H1 (cell line): ENCODE measurements around the gene CPEB3. TPM values are rescaled to one million over a fixed set of nuclear protein-coding genes. Genes with fewer than 3 reads are reported as not detected.
A peak's percentile ranks its signal among the peaks of the same experiment; 100 is the strongest.

Experiments used
- CTCF ChIA-PET: fragments of 300-600 bp; sonication (Branson Sonifier 250); formaldehyde crosslinking; loops from one replicate; lab custom pipeline; 2021; ENCODE audit not compliant: partially characterized antibody; lab: Charles Lee
- POLR2A ChIA-PET: fragments of 300-600 bp; sonication (Branson Sonifier 250); formaldehyde crosslinking; loops from one replicate; lab custom pipeline; 2021; ENCODE audit warnings: inconsistent platforms; ENCODE audit not compliant: partially characterized antibody; lab: Charles Lee
- DNase-seq, 2 experiments: peaks; one replicate each; pipeline versions ENCODE4 v3.0.0 to v3.0.0-alpha.2; 2010 to 2022; ENCODE audit warnings: low spot score in 2 of 2, low read depth in 1 of 2, mixed read lengths in 1 of 2
- FAIRE-seq: peaks from 2 replicates; lab custom pipeline; 2011; peaks lifted over from hg19 to GRCh38; lab: Jason Lieb, UNC
- H2AFZ ChIP-seq: 2 replicates; pipeline ENCODE4 v1.8.1; 2012; ENCODE audit warnings: low read length, inconsistent platforms
- H2AK5ac ChIP-seq: 2 replicates; pipeline ENCODE4 v1.6.1; 2013; ENCODE audit warnings: low read depth, low read length
- H2BK120ac ChIP-seq: replicated peaks from 2 replicates; pipeline ENCODE3; 2013; ENCODE audit warnings: low read depth, low read length, inconsistent platforms
- H2BK12ac ChIP-seq: 2 replicates; pipeline ENCODE4 v1.6.1; 2013; ENCODE audit warnings: low read depth, low read length
- H2BK15ac ChIP-seq: 2 replicates; pipeline ENCODE4 v1.6.1; 2013; ENCODE audit warnings: low read length
- H2BK20ac ChIP-seq: 2 replicates; pipeline ENCODE4 v1.6.1; 2013; ENCODE audit warnings: low read length
- H2BK5ac ChIP-seq: 2 replicates; pipeline ENCODE4 v1.6.1; 2013; ENCODE audit warnings: low read depth, low read length
- H3K14ac ChIP-seq: 2 replicates; pipeline ENCODE4 v1.6.1; 2013; ENCODE audit warnings: inconsistent platforms; ENCODE audit not compliant: insufficient read length
- H3K18ac ChIP-seq: 2 replicates; pipeline ENCODE4 v1.6.1; 2013; ENCODE audit warnings: low read length; ENCODE audit errors: extremely low read depth
- H3K23ac ChIP-seq: 2 replicates; pipeline ENCODE4 v1.6.1; 2013; ENCODE audit warnings: inconsistent platforms; ENCODE audit not compliant: insufficient read length
- H3K23me2 ChIP-seq: 2 replicates; pipeline ENCODE4 v1.6.1; 2013; ENCODE audit warnings: low read depth, low read length
- H3K27ac ChIP-seq: 2 replicates; pipeline ENCODE4 v1.6.1; 2011; ENCODE audit warnings: low read depth, low read length, inconsistent platforms
- H3K27me3 ChIP-seq, 4 experiments: replicated peaks in 1 of 4; 1 replicate in 1 of 4; 2 replicates in 3 of 4; pipeline versions ENCODE4 v1.6.1 to v1.8.1; 2011 to 2013; ENCODE audit warnings: low read length in 3 of 4, mild to moderate bottlenecking in 3 of 4, inconsistent platforms in 2 of 4, mixed read lengths in 2 of 4, moderate library complexity in 1 of 4; ENCODE audit not compliant: control insufficient read depth in 3 of 4, insufficient read depth in 3 of 4; ENCODE audit errors: extremely low read depth in 1 of 4
- H3K36me3 ChIP-seq, 4 experiments: 2 replicates each; pipeline versions ENCODE4 v1.6.1 to v1.8.1; 2011 to 2013; ENCODE audit warnings: mild to moderate bottlenecking in 4 of 4, low read length in 3 of 4, moderate library complexity in 2 of 4, control low read depth in 1 of 4, inconsistent platforms in 1 of 4; ENCODE audit not compliant: insufficient read depth in 4 of 4, control insufficient read depth in 2 of 4
- H3K4ac ChIP-seq: replicated peaks from 2 replicates; pipeline ENCODE3; 2013; ENCODE audit warnings: low read length, low read depth, mixed read lengths, inconsistent platforms; ENCODE audit not compliant: insufficient read length
- H3K4me1 ChIP-seq, 4 experiments: replicated peaks in 1 of 4; 1 replicate in 1 of 4; 2 replicates in 3 of 4; pipeline versions ENCODE4 v1.6.1 to v1.8.1; 2011 to 2013; ENCODE audit warnings: low read length in 3 of 4, inconsistent platforms in 2 of 4, mixed read lengths in 1 of 4; ENCODE audit not compliant: insufficient read depth in 4 of 4, control insufficient read depth in 3 of 4
- H3K4me2 ChIP-seq, 2 experiments: 2 replicates each; pipeline versions ENCODE4 v1.6.1 to v1.8.1; 2011 to 2013; ENCODE audit warnings: low read depth in 2 of 2, low read length in 2 of 2, control low read depth in 1 of 2, inconsistent platforms in 1 of 2, mild to moderate bottlenecking in 1 of 2; ENCODE audit not compliant: insufficient read depth in 1 of 2
- H3K4me3 ChIP-seq, 4 experiments: fragments of 200-600, 300-600 bp in 1 of 4; sonication (generic), shearing (Covaris generic), sonication (Bioruptor Twin) in 1 of 4; 2 replicates each; pipeline versions ENCODE4 v1.5.1 to v1.8.1; 2011 to 2016; ENCODE audit warnings: low read length in 4 of 4, low read depth in 3 of 4, control low read depth in 2 of 4, inconsistent platforms in 2 of 4, mild to moderate bottlenecking in 2 of 4, mixed read lengths in 1 of 4, moderate library complexity in 1 of 4; ENCODE audit not compliant: insufficient read depth in 2 of 4; ENCODE audit errors: extremely low read depth in 1 of 4
- H3K56ac ChIP-seq: replicated peaks from 2 replicates; pipeline ENCODE3; 2013; ENCODE audit warnings: low read depth, mild to moderate bottlenecking, mixed read lengths, low read length, inconsistent platforms; ENCODE audit not compliant: insufficient read length
- H3K79me1 ChIP-seq: 2 replicates; pipeline ENCODE4 v1.6.1; 2013; ENCODE audit warnings: low read depth, low read length, control low read depth
- H3K79me2 ChIP-seq, 2 experiments: 2 replicates each; pipeline versions ENCODE4 v1.6.1 to v1.8.1; 2012 to 2013; ENCODE audit warnings: low read length in 2 of 2, mild to moderate bottlenecking in 2 of 2, inconsistent platforms in 1 of 2; ENCODE audit not compliant: insufficient read depth in 2 of 2, control insufficient read depth in 1 of 2
- H3K9ac ChIP-seq, 4 experiments: replicated peaks in 1 of 4; 1 replicate in 1 of 4; 2 replicates in 3 of 4; pipeline versions ENCODE4 v1.6.1 to v1.8.1; 2011 to 2013; ENCODE audit warnings: low read depth in 3 of 4, low read length in 3 of 4, control low read depth in 2 of 4, mild to moderate bottlenecking in 2 of 4, moderate library complexity in 2 of 4, inconsistent platforms in 1 of 4; ENCODE audit errors: extremely low read depth in 1 of 4
- H3K9me3 ChIP-seq, 2 experiments: 2 replicates each; pipeline versions ENCODE4 v1.6.1 to v1.8.1; 2012 to 2013; ENCODE audit warnings: mild to moderate bottlenecking in 2 of 2, moderate library complexity in 2 of 2, control low read depth in 1 of 2, inconsistent platforms in 1 of 2, low read depth in 1 of 2, low read length in 1 of 2, mixed read lengths in 1 of 2; ENCODE audit not compliant: insufficient read depth in 2 of 2
- H4K20me1 ChIP-seq, 2 experiments: replicated peaks in 1 of 2; 2 replicates each; pipeline versions ENCODE3 to v1.8.1; 2011 to 2013; ENCODE audit warnings: inconsistent platforms in 2 of 2, low read length in 2 of 2, mild to moderate bottlenecking in 1 of 2; ENCODE audit not compliant: insufficient read depth in 2 of 2, control insufficient read depth in 1 of 2
- H4K5ac ChIP-seq: 2 replicates; pipeline ENCODE4 v1.6.1; 2013; ENCODE audit warnings: low read length, low read depth, mixed read lengths, inconsistent platforms; ENCODE audit not compliant: insufficient read length
- H4K8ac ChIP-seq: 2 replicates; pipeline ENCODE4 v1.8.0; 2013; ENCODE audit warnings: mild to moderate bottlenecking, moderate library complexity, low read length, inconsistent platforms; ENCODE audit not compliant: insufficient read depth; ENCODE audit errors: extremely low read depth
- H4K91ac ChIP-seq: replicated peaks from 2 replicates; pipeline ENCODE3; 2013; ENCODE audit warnings: low read length, mixed read lengths, inconsistent platforms; ENCODE audit not compliant: insufficient read length
- WGBS, 2 experiments: shearing (Covaris generic) in 1 of 2; methylation state at CpG; one replicate each; pipeline versions ENCODE4 v1.1.6 to v1.1.7; 2013 to 2015; ENCODE audit warnings: low lambda C conversion rate in 2 of 2, mixed read lengths in 2 of 2, inconsistent platforms in 1 of 2, low coverage in 1 of 2, missing lambda C conversion rate in 1 of 2; ENCODE audit not compliant: insufficient replicate concordance in 2 of 2, insufficient coverage in 1 of 2, insufficient read length in 1 of 2; ENCODE audit errors: extremely low coverage in 1 of 2, missing lambda C conversion rate in 1 of 2; 5-methylcytosine and 5-hydroxymethylcytosine counted together
- polyA plus RNA-seq, 7 experiments: library from polyadenylated mRNA; depleted of rRNA in 3 of 7; stranded (reverse) in 5 of 7; unstranded in 2 of 7; fragments of >200 nt in 5 of 7; fragments of 200-250 nt in 2 of 7; gene quantifications; 1 replicate in 5 of 7; 2 replicates in 1 of 7; 4 replicates in 1 of 7; pipeline versions ENCODE4 v1.2.1 to v1.2.3, GENCODE V29; 2011 to 2013; ENCODE audit warnings: missing spikeins in 2 of 7, mixed read lengths in 2 of 7
- total RNA-seq: library from RNA; stranded (reverse); fragmentation: NEBNext Ultra II Directional; extraction: Animal tissue kit (Norgen Biotek cat#: 25700); gene quantifications from 2 replicates; pipeline ENCODE4 v1.2.1, GENCODE V29; 2021
- TF ChIP-seq, protein P1 (sequence below): IDR thresholded peaks from 2 replicates; pipeline ENCODE4 v1.6.1; 2012; ENCODE audit warnings: inconsistent platforms
- TF ChIP-seq, protein P2 (sequence below), 3 experiments: IDR thresholded peaks; 1 replicate in 2 of 3; 2 replicates in 1 of 3; pipeline versions ENCODE4 v1.5.1 to v1.6.1; 2011; ENCODE audit warnings: low read length in 3 of 3, mild to moderate bottlenecking in 3 of 3, inconsistent platforms in 2 of 3, low read depth in 1 of 3, moderate library complexity in 1 of 3; ENCODE audit not compliant: insufficient read depth in 1 of 3; ENCODE audit errors: control extremely low read depth in 1 of 3

The CPEB3 gene
- total and polyA plus RNA-seq, 2 of the 8 experiments (the other 6 are each of a cell fraction or from before 2014, with no cell fraction given): 0.39 to 1.7 TPM

- Histone ChIP-seq H2AFZ (no peak overlapping the region), H3K79me2 (no peaks in the 10 kb centered on the region), H3K27ac (no peak overlapping the region), H4K91ac (no peak overlapping the region), H4K5ac (no peak overlapping the region), H3K4me1 (no peaks in the 10 kb centered on the region), H2BK120ac (no peak overlapping the region), H4K20me1 (no peaks in the 10 kb centered on the region), H2BK5ac (no peak overlapping the region), H3K36me3 (no peaks in the 10 kb centered on the region), H4K8ac (no peak overlapping the region), H3K79me1 (no peaks in the 10 kb centered on the region), H2BK20ac (no peak overlapping the region), H3K4me2 (no peak overlapping the region), H3K14ac (no peak overlapping the region), H2BK15ac (no peak overlapping the region), H3K9ac (no peak overlapping the region), H2BK12ac (no peak overlapping the region), H3K56ac (no peak overlapping the region), H2AK5ac (no peak overlapping the region), H3K18ac (no peak overlapping the region), H3K23ac (no peak overlapping the region), H3K4me3 (no peak overlapping the region), H3K27me3 (no peaks in the 10 kb centered on the region), H3K23me2 (no peaks in the 10 kb centered on the region), H3K4ac (no peak overlapping the region), H3K9me3 (no peaks in the 10 kb centered on the region)
- TF ChIP-seq, protein P1, sequence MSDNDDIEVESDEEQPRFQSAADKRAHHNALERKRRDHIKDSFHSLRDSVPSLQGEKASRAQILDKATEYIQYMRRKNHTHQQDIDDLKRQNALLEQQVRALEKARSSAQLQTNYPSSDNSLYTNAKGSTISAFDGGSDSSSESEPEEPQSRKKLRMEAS: no peak
- TF ChIP-seq, protein P2, sequence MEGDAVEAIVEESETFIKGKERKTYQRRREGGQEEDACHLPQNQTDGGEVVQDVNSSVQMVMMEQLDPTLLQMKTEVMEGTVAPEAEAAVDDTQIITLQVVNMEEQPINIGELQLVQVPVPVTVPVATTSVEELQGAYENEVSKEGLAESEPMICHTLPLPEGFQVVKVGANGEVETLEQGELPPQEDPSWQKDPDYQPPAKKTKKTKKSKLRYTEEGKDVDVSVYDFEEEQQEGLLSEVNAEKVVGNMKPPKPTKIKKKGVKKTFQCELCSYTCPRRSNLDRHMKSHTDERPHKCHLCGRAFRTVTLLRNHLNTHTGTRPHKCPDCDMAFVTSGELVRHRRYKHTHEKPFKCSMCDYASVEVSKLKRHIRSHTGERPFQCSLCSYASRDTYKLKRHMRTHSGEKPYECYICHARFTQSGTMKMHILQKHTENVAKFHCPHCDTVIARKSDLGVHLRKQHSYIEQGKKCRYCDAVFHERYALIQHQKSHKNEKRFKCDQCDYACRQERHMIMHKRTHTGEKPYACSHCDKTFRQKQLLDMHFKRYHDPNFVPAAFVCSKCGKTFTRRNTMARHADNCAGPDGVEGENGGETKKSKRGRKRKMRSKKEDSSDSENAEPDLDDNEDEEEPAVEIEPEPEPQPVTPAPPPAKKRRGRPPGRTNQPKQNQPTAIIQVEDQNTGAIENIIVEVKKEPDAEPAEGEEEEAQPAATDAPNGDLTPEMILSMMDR (IDR thresholded peaks at IDR 0.05; ENCODE audit: control extremely low read depth in 1 of 3, insufficient read depth in 1 of 3, low read depth in 1 of 3, low read length in 3 of 3): peak in 1 of 3 experiments; percentile 23; a peak in 1 of 4 replicates
- WGBS, 2 experiments: 78% methylated on average over 2 of the region's 2 CpGs; no CpG with 5 or more reads in 1 of the 2 experiments
- ChIA-PET CTCF (interaction anchor here (0.6 to 2.2 kb wide), 9 partner anchors 15 to 1294 kb away, joined by 3 to 8 read pairs (median 3); no protein-coding TSS in a partner anchor), POLR2A (no interaction called here)
- FAIRE-seq (peak; percentile 28), DNase-seq (no peak)
Observed at GRCh38 chr10:92181575-92181974, 109.3 kb downstream of the CPEB3 start.
